NOMO-1 (cell line): ENCODE results near the gene ZMYM1.
"Not testable (repeated sequence)": the region's sequence is repeated elsewhere in the genome, so short reads cannot be mapped to it uniquely, and the experiment has no call there.

Experiments
- DNase-seq, 2 experiments: peaks; one replicate each; lab custom pipeline; 2025; ENCODE audit not compliant: unreplicated experiment in 2 of 2; lab: John Stamatoyannopoulos, UW

ZMYM1 gene

DNA sequence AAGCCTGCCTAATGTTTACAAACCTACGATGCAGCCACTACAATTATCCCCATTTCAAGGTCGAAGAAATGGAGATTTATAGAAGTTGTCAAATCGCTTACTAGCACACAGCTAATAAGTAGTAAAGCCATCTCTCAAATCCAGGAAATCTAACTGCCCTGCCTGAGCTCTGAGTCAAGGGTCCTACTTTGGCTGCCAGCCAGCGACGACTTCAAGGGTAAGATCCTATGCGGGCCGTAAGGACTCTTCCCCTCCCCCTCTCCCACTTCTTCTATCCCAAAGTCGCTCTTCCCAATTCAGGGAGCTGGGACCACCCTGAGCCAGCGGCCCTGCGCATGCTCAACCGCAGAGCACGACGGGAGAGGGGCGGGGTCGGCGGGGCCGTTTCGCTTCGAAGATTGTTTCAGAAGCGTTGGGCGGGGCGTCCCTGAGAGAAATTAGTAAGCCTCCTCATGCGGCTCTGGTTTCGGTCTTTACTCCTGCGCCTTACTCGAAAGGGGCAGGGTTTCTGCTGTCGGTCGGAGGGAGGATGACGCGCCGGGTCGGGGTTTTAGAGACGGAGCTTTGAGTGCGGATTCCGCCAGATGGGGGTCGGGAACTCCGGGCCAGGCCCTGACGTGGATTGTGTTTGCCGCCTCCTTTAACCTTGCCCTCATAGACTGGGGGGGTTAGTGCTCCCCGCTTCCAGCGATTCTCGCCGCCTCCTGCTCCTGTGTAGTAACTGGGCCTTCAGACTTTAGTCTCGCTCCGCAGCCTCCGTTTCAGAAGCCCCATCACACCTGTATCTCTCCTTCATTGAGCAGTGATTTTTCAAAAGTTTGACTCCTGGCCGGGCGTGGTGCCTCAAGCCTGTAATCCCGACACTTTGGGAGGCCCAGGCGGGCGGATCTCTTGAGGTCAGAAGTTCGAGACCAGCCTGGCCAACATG, at the start of gene ZMYM1:
TSS of gene ZMYM1 (plus strand) at position 383 of the 928 bp plus-strand sequence. CDS start 14,603 bp downstream, outside the sequence.
- peak; percentile 68 to 77 for DNase-seq

DNA sequence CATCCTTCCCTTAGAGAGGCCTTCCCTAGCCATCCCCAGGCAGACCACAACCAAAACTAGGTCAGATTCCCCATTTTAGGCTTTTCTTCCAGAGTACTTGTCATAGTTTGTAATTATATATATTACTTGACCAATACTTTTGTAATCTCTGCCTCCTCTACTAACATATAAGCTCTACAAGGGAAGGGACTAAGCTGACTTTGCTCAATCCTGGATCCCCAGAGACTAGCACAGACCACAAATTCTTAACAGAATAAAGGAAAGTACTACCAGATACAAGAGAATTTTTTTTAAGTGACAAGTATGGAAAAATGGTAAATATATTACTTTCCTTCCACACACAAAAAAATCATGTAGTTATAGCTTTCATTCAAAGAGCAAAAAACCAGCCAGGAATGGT, 49.4 kb upstream of the ZMYM1 start:
- no peak for DNase-seq

DNA sequence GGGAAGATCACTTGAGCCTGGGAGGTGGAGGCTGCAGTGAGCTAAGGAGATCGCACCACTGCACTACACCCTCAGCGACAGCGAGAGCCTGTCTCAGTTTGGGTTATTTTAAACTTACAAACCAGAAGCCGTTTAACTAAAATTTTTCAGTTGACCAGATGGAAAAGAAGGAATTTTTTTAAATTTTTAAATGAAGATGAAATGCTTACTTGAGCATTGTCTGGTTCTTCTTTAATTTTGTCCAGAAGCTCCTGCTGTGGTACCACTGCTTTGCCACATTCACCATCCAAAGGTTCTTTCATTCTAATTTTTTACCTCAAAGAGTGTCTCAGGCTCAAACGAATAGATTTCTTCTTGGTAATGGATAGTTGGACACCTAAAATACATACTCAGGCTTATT, 48.8 kb upstream of the ZMYM1 start:
- DNase-seq = no peak

DNA sequence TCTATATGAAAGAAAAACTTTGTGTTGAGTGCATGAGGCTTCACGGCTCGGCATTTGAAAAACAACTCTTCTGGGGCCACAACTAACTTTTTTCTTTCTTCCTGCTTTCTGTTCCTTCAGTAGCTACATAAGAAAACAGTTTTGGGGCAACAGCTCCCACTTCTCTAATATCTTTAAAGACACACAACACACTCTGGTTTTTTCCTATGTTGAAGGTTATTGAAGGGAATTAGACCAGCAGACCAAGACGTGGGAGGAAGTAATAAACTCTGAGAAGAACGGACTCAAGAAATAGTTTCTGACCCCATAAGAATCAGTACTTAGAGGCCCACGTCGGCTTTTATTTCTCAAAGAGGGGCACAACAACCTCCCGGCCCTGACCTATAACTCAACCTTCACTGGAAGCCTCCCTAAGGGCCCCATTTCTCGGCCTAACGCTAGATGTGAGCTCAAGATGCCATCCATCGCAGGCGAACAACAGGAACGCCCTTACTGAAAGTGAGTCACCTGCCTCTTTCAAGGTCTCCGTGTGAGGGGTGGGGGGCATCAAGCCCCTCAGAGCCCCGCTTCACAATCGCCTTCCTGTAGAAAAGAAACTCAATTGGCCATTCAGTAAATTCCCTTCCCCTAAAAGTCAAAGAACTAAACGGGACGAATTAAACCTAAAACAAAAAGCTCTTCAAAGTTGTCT, 48.3 kb upstream of the ZMYM1 start:
- peak; percentile 49 to 65 for DNase-seq

DNA sequence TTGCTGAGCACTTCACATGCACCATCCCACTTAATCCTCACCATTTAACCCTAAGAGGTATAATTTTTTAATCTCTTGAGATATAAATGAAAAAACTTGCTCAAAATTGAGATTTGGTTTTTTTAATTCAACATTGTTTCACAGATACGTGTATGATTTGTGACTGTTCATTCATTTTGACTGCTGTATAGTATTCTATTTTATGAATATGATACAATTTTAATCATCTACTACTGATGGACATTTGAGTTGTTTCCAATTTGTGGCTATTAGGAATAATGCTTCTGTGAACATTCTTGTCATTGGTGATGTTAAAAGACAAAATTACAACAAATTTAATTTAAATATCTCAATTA, 46.8 kb upstream of the ZMYM1 start:
- no peak for DNase-seq

DNA sequence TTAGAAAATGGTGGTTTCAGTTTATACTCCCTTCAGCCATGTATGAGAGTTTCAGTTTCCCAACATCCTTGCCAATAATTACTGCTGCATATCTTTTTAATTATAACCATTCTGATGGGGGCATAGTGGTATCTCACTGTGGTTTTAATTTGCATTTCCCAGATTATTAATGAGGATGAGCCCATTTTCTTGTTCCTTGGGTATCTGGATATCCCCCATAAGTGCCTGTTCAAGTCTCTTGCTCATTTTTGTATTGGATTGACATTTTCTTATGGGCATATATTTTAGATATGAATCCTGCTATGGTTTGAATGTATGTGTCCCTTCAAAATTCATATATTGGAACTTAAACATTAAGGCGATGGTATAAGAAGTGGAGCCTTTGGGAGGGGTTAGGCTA, 45.8 kb upstream of the ZMYM1 start:
- no peak for DNase-seq

DNA sequence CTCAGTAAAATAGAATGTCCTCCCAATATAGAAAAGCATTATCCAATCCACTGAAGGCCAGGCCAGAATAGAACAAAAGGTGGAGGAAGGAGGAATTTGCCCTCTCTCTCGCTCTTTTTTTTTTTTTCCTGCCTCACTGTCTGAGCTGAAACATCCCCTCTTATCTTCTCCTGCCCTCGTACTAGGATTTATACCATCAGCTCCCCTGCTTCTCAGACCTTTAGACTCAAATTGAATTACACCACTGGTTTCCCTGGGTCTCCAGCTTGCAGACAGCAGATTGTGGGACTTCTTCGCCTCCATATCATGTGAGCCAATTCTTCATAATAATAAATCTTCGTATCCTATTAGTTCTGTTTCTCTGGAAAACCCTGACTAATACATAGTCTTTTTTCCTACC, 42.6 kb upstream of the ZMYM1 start:
- no peak for DNase-seq

DNA sequence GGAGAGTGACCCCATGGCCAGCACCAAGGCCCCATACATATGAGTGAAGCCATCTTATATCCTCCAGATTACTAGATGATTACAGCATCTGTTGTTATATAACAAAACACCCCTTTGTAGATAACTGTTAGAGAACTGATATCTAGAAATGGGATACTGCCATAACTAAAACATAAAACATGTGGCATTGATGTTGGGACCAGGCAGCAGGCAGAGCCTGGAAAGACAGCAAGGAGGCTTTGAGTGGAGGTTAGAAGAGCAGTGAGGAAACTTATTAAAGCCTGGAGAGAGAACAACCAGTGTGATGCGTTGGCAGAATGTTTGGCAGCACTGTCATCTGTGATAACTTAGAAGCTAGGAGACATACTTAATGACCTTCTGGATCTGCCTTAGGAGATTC, 42.0 kb upstream of the ZMYM1 start:
- no peak for DNase-seq

DNA sequence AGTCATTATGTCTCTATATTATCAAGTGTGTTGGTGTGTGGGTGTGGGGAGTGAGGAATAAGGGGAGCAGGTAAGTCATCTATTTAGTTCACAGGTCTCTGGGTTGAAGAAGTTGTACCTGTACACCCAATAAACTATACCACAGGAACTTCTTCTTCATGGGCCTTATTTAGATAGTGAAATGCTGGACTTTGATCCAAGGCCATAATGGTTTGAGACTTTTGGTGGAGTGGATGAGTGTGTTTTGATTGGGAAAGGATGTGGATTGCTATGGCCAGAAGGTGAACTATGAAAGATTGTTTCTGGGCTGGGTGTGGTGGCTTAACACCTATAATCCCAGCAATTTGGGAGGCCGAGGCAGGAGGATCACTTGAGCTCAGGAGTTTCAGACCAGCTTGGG, 40.5 kb upstream of the ZMYM1 start:
- DNase-seq = no peak

DNA sequence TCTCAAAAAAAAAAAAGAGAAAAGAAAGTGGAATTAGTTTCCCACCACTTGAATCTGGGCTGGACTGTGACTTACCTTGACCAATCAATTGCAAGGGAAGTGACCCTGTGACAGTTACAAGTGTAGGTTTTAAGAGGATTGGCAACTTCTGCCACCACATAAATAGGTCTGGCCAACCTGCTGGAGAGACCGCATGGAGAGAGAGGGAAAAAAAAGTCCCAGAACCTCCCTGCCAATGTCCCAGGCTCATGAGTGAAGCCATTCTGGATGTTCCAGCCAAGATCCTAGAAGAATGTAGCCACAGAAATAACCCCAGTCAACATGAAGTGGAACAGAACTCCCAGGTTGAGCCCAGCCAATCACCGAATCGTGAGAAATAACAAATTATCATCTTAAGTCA, 35.7 kb upstream of the ZMYM1 start:
- no peak for DNase-seq

DNA sequence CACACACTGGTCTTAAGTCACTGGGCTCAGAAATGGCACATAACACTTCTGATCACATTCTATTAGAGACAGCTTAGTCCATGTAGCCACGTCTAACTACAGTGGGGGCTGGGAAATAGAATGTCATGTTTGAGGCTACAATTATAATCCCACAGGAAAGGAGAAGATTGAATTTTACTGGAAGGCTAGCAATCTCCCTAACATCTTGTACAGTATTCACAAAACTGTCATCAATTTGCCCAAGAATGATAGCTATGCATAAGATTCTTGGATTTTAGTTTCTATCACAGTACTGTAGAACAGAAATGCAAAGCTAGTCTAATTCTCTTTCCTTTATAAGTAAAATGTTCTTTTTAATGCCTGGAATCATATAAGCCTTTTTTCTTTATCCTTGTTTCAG, 34.8 kb upstream of the ZMYM1 start:
- no peak for DNase-seq

DNA sequence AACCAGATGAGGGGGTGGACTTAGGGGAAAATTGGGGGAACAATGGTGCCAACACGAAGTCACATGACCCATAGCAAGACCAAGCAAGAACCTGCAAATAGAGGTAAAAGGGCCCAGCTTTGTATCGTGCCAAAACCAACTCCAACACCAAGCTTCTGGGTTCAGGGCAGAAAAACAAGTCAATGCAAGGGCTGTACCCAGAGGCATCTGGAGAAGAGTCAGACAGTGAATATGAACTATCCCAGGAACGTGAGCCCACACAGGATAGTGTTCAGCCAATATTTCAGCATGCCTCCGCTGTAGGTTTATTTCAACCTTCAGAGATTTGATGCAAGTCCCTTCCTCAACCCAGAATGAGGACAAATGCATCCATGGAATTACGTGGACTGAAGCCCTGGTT, 32.5 kb upstream of the ZMYM1 start:
- DNase-seq = no peak

DNA sequence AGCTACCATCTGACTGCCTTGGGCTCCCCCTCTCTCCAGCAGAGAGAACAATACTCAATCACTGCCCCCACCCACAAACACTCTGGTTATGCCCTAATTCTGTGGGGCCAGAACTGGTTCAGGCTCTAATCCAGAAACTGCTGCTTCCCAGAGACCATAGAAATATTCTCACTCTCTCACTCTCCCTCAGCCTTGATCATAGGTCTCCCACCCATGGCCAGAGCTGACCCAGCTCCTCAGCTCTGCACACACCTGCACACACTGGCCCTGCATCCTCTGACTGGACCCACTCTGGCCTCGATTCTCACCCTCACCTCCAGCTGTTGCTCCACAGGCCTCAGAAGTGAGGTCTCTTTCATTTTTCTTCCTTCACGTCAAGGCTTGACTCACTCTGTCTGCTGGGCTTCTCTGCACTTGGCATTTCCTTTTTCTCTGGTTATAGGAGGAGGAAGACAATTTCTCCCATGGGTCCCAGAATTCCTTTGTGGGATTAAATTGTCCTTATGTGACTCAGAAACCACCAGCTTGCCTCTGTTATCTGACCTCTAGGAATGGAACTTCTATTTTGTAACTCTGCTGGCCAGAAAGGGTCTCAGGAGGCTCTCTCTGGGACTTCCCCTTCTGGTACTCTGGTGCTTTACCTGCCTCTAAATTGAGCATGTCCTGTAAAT, 31.9 kb upstream of the ZMYM1 start:
- DNase-seq = no peak

DNA sequence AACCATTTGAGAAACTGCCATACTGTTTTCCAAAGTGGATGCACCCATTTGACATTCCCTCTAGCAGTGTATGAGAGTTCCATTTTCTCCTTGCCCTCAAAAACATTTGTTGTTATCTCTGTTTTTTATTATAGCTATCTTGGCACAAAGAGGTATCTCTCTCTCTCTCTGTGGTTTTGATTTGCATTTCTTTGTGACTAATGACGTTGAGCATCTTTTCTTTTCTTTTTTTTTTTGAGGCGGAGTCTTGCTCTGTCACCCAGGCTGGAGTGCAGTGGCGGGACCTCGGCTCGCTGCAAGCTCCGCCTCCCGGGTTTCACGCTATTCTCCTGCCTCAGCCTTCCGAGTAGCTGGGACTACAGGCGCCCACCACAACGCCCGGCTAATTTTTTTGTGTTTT, 30.1 kb upstream of the ZMYM1 start:
- no peak for DNase-seq

DNA sequence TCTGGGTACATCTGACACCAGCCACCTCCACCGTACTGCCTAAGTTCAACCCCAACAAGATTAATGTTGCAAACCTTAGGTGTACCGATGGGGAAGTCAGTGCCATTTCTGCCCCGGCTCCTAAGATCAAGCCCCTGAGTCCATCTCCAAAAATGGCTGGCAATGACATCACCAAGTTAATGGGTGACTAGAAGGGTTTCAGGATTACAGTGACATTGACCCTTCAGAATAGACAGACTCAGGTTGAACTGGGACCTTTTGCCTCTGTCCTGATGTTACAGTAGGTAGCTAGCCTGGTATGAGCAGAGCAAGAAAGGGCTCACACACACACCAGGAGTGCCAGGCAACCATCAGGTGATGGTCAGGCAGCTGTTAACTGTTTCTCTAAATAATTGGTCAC, 25.8 kb upstream of the ZMYM1 start:
- no peak for DNase-seq

DNA sequence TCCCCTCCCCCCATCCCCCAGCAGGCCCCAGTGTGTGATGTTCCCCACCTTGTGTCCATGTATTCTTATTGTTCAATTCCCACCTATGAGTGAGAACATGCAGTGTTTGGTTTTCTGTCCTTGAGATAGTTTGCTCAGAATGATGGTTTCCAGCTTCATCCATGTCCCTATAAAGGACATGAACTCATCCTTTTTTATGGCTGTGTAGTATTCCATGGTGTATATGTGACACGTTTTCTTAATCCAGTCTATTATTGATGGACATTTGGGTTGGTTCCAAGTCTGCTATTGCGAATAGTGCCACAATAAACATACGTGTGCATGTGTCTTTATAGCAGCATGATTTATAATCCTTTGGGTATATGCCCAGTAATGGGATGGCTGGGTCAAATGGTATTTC, 24.9 kb upstream of the ZMYM1 start:
- DNase-seq = not testable (repeated sequence)

DNA sequence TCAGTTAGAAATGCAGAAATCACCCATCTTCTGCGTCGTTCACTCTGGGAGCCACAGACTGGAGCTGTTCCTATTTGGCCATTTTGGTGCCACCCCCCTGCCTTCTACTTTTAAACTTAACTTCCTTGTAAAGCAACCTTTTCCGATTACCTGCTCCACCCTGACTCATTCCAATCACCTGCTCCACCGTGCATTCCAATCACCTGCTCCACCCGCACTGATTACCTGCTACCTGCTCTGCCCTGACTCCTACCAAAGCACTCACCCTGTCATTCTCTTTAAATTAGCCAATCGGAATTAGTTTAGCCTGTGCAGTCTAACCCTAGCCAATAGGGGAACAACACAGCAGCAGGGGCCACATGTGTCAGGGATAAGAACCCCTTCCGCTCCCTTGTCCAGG, 20.9 kb upstream of the ZMYM1 start:
- DNase-seq = not testable (repeated sequence)

DNA sequence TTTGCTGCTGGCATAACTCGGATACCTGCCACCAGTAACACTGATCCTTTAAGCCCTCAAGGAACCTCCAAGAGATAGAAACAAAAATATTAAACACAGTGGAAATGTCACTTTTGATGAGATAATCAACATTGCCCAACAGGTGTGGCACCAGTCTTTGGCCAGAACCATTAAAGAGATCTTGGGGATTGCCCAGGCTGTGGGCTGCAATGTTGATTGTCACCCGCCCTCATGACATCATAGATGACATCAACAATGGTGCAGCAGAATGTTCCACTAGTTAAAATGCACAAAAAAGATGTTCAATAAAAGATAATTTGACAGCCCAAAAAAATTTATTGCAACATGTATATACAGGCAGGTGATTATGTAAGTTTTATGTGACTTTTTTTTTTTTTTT, 20.2 kb upstream of the ZMYM1 start:
- DNase-seq = no peak

DNA sequence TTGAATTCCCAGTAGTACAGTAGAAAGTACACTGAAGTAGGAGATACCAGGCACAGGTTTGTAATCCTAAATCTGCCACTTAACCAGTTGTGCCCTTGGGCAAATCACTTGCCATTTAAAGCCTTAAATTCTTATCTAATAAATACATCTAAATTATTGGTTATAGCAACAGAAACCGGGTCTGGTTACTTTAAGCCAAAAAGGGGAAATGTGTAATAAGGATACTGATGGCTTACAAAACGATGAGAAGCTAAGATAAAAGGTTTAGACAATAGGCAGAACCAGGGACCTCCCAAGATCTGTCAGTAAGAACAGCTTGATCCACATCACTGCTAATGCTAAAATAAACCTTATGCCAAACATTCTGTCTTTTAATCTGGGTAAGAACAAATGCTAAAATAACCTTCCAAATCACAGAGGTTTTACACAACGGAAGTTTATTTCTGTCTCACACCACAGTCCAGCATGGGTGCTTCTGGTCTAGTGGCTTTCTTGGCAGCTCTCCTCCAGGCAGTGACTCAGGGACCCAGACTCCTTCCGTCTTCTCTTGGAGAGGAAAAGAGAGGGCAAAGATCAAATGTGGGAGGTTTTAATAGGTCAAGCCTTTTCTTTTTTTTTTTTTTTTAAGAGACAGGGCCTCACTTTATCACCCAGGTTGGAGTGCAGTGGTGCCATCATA, 16.5 kb upstream of the ZMYM1 start:
- peak; percentile 59 to 62 for DNase-seq

DNA sequence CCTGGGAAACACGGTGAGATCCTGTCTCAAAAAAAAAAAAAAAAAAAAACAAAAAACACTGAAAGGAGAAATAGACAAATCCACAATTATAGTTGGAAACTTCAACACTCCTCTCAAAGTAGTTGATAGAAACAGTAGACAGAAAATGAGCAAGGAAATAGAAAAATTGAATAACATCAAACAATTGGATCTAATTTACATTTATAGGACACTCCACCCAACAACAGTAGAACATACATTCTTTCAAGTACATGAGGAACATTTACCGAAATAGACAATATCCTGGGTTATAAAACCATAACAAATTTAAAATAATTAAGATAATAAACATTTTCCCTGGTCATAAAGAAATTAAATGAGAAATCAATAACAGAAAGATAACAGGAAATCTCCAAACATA, 14.9 kb upstream of the ZMYM1 start:
- no peak for DNase-seq

DNA sequence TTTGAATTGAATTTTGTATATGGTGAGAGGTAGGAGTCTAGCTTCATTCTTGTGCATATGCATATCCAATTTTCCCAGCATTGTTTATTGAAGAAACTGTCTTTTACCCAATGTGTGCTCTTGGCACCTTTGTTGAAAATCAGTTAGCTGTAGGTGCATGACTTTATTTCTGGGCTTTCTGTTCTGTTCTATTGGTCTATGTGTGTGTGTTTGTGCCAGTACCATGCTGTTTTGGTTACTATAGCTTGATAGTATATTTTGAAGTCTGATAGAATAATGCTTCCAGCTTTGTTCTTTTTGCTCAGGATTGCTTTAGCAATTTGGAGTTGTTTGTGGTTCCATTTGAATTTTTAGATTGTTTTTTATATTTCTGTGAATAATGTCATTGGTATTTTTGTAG, 9.4 kb upstream of the ZMYM1 start:
- no peak for DNase-seq
